Left cardiac atrium (tissue), 4 donors: Measurements from ENCODE around the gene HOMER2. TPM values are rescaled to one million over a fixed set of nuclear protein-coding genes. Genes with fewer than 3 reads are reported as not detected.

Experiments used
- ATAC-seq, 2 donors: fragments of 200-7000 bp; cut with Tn5 transposase; one replicate each; pipeline ENCODE4 v1.9.1; 2020; ENCODE audit warnings: mild to moderate bottlenecking in 2 of 2, moderate library complexity in 2 of 2
- DNase-seq: peaks from one replicate; pipeline ENCODE4 v3.0.0-alpha.2; 2020
- intact Hi-C, 2 donors: fragments of 100-400 bp; cut with DNase I; formaldehyde crosslinking; loops; one replicate each; pipeline versions ENCODE4 v1.14.1 to v1.15.1; 2022 to 2023
- total RNA-seq, 2 donors: library from RNA; stranded (reverse); fragmentation: NEBNext Ultra II Directional; extraction: Animal tissue kit (Norgen Biotek cat#: 25700); gene quantifications; one replicate each; pipeline ENCODE4 v1.2.1, GENCODE V29; 2021
- donor health status: DM: no; HTN: yes; CAD: no.
- donor health status: DM: no; HTN: yes; CAD: no; lungs with severe emphysema.
- donor health status: DM: yes; HTN: yes; CAD: no.
- donor health status: Dilated cardiomyopathy.

Gene HOMER2
- total RNA-seq, 2 donors from 2014 or later = 12.6 to 19.2 TPM

DNA sequence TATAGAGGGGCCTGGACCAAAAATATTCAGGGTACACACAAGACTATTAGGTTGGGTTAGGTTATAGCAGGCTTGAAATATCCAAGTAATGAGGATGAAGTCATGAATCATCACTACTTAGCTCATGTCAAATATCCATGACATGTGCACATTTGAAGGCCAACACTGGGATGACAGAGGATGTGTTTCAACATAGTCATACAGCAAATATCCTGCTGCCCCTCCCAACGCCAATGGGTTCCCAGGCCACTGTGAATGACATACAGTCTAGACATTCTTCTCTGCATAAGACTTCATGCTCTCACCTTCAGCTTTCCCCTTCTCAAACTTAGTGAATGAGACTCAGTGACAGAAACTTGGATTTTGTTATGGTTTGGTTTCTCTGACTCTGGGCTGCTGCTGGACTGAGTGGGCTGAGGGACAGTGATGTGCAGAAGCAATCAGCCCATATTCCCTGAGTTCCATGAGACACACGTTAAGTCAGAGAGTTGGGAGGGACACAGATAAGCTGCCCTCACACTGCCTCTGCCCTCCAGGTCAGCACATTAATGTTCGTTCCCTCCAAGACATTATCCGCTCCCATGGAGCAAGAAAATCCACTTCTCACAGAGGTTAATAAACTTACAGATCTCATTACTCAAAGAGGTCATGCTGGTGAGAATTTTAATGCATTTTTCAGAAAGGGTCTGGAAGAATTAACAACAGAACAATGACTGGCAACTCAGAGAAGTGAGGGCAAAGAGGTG, 15.4 kb downstream of the HOMER2 start:
- intact Hi-C loops = no loop called here
- ATAC-seq = no peak
- DNase-seq = no peak

- ATAC-seq (no peak), DNase-seq (no peak)
- intact Hi-C loops = no loop called here
These were observed 17.1 kb downstream of the HOMER2 start for GRCh38 chr15:82935382-82935781.

DNA sequence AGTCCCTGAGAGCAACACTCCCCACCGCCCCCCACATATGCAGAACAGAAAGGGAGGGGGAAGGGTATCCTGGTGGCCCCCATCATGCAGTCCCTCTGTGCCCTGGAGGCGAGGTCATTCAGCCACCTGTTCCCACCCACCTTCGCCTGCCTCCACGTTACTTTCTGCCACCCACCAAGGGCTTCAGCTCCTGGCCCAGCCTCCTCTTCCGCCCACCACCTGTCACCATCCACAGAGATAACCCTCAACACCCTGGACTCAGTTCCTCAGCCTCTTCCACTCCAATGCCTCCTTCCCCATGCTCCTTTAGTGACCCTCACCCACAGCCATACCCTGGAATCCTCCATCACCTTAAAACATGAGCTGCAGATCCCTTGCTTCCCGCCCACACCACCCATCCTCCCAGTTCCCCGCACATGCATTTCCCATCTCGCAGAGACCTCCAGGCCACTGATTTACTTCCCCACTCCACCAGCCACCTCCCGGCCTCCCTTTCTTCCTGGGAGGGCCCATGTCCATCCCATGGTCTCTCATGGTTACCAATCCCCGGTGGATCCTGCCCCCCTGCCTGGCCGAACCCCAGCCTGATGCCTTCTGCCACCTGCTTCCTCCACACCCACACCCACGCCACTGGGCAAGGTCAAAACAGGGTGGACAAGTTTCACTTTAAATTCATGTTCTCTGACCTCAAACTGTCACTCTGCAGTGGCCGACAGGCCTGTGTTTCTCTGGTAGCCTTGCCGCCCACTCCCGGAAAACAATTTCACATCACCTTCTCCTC, 18.2 kb downstream of the HOMER2 start:
- no peak for ATAC-seq
- intact Hi-C loops = no loop called here
- no peak for DNase-seq

DNA sequence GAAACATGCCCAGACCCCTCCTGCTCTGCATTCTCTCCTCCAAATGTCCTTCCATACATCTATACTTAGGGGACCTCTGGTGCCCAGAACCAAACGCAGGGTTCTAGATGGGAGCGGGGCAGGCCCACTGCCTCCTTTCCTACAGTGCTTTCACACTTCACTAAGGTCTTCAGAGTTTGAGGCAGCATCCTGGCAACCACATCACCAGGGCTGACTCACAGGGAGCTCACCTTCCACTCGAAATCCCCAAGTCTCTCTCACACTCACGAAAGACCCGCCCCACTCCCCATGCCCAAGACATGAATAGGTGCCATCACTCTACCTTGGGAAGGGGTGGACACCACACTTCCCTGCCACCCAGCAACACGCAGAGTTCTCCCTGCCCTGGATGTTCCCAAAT, 18.9 kb downstream of the HOMER2 start:
- ATAC-seq (no peak), DNase-seq (no peak)
- intact Hi-C loops = no loop called here

- ATAC-seq = no peak
These were observed 21.3 kb downstream of the HOMER2 start for GRCh38 chr15:82931221-82931620.

GRCh38 chr15:82930461-82930860, 22.1 kb downstream of the HOMER2 start:
- ATAC-seq (no peak), DNase-seq (no peak)
- intact Hi-C loops = no loop called here

More at GRCh38 chr15:82931221-82931620, 21.3 kb downstream of the HOMER2 start:
- intact Hi-C loops = no loop called here
- no peak for DNase-seq

- no peak for DNase-seq
- intact Hi-C loops = no loop called here
- no peak for ATAC-seq
These were observed 23.8 kb downstream of the HOMER2 start for GRCh38 chr15:82928711-82929110.

DNA sequence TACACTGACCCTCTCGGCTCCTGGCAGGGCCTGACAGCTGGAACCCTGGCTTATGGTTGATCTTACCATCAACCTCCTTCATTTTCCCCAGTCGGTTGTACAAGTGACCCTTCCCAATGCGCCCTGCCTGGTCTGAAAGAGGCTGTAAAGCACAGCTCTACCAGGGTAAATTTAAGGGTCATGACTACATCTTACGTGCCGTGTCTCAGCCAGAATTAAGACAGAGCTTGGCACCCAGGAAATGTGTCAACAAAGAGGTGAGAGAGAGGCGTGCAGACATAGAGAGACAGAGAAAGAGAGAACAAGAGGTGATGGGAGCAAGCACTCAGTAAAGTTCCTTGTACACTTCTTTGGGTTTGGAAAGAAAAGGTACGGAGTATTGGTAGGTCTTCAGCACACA, 28.8 kb downstream of the HOMER2 start:
- no peak for ATAC-seq

DNA sequence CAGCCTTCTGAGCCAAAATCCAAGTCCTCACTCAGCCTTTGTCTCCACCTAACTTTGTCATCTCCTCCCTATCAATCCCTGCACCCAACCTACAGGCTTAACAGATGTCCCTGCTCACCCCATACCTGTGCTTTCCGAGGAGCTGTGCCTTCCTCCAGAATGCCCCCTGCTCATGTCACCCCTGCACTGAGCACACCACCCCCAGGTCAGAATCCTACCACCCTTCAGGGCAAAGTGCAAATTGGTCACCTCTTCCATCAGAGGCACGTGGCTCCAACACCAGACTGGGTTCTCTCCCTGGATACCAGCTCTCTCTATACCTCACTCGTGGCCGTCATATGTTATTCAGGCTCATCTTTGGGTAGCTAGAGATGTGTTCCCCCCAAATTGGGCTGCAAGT, 29.8 kb downstream of the HOMER2 start:
- ATAC-seq (no peak), DNase-seq (no peak)
- intact Hi-C loops = no loop called here

More for the DNA sequence above, 28.8 kb downstream of the HOMER2 start:
- no peak for DNase-seq
- intact Hi-C loops = no loop called here

DNA sequence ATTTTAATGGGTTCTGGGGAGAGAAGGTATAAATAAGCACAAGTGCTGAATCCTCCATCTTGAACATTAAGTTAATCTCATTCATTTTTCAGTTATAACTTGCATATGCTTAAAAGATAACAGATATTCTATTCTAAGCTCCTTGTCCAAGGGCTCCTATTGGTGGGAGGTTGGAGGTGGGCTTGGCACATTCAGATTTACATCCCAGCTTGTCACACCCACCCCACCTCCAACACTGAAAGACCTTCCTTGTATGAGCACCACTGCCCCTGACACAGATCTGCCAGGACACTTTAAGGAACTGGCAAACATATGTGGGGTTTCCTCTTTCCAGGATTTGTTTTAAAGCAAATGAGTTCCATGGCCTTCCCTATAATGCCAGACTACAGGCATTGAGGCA, 30.6 kb downstream of the HOMER2 start:
- DNase-seq (no peak), ATAC-seq (no peak)
- intact Hi-C loops = no loop called here

DNA sequence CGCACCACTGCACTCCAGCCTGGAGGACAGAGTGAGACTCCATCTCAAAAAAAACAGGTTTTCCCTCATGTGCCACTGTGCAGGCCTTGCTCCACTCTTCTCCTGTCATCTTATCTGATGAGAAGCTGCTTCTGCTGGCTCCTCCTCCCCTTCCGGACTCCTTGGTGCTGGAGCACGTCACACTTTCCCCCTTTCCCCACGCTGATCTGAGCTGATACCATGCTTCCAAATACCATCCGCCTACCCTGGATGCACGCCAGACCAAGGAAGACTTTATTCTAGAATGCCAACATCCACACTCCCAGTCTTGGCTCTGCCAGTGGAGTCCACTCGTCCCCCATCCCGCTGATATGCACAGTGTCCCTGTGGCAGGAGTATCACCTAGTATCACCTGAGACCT, 31.3 kb downstream of the HOMER2 start:
- intact Hi-C loops = no loop called here
- DNase-seq (no peak), ATAC-seq (no peak)

DNA sequence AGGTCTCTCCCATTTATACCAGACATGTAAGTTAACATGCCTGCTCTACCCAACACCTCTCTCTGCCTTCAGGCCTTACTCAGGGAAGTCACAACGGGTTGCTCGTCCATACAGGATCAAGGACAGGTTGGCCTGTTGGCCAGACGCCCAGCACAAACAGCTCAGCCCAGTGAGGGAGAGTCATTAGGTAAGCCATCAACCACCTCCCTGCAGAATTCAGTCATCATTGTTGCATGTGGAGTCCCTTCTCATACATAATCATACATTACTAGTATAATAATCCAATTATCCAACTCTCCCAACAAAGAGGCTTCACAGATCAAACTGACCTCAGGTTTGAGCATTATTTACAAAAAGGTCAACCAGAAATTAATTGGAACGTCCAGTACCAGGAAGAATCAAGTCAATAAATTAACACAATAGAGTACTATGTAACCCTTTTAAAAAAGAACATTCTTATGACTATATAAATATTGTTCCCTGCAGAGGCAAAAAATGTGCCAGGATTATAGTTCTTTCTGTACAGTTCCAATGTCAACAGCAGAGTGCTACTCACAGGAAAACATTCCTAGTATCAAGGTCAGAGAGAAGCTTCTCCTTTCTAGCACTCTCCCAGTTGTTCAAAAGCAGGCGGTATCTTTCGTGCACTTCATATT, 33.2 kb downstream of the HOMER2 start:
- DNase-seq = no peak
- intact Hi-C loops = no loop called here
- ATAC-seq = peak in 1 of 2 donors; percentile 37

DNA sequence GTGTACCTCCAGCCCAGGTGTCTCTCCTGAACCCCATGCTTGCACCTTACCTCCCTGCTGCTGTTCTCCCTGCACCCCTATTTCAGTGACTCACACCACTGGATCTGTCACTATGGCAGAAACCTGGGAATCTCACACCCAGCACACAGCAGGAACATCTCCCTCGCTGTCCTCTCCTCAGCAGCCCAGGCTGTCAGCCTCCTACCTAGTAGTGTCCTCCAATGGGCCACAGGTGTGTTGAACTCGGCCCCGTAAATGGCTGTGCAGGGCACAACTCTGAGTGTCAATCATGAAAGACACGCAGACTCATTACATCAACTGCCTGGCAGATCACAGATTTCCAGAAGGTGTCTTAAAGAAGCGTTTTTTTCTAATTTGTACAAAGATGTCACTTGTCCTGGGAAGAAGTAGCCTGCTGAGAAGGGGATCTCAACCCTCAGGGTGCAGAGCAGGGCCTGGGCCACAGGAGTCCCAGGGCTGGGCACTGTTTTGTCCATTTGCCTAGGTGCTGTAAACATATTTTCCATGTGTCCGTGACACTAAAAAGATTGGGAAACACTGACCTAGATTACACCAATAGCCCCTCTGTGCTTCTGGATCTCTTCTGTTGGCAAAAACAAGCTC, 33.8 kb downstream of the HOMER2 start:
- intact Hi-C loops = no loop called here
- ATAC-seq (no peak), DNase-seq (no peak)

DNA sequence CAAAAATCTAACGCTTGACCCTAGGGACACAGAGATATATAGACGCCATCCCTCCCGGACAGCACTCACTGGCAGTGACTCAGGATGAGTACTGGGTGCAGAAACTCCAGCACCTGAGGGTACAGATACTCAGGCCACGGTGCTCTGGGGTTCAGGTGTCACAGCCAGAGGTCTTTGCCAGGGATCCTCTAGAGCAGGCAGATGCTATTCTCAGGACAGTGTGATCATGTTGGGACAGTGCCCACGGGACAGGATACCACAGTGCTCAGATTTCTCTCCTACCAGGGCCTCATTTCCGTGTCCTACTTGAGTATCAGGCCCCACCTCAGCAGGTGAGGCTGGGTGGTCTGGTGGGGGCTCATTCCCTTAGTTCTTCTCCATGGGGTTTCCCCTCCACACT, 34.4 kb downstream of the HOMER2 start:
- intact Hi-C loops = no loop called here
- ATAC-seq (no peak), DNase-seq (no peak)

DNA sequence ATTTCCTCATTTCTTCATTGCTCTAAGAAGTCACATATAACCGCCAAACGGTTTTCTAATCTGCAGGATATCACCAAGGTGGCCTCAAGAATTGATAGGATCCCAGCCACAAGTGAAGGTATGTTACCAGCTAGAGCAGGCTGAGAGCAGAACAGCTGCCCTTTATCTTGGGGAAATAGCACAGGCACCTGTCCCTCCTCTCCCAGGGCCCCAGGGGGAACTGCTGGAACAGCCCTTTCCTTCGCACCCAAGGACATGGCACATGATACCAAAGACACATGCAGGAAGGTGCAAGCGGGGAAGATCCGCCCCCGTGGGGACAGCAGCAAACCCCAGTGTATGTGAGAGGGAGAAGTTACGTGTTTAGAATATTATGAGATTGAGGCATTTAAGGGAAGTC, 35.3 kb downstream of the HOMER2 start:
- ATAC-seq (no peak), DNase-seq (no peak)
- intact Hi-C loops = no loop called here

DNA sequence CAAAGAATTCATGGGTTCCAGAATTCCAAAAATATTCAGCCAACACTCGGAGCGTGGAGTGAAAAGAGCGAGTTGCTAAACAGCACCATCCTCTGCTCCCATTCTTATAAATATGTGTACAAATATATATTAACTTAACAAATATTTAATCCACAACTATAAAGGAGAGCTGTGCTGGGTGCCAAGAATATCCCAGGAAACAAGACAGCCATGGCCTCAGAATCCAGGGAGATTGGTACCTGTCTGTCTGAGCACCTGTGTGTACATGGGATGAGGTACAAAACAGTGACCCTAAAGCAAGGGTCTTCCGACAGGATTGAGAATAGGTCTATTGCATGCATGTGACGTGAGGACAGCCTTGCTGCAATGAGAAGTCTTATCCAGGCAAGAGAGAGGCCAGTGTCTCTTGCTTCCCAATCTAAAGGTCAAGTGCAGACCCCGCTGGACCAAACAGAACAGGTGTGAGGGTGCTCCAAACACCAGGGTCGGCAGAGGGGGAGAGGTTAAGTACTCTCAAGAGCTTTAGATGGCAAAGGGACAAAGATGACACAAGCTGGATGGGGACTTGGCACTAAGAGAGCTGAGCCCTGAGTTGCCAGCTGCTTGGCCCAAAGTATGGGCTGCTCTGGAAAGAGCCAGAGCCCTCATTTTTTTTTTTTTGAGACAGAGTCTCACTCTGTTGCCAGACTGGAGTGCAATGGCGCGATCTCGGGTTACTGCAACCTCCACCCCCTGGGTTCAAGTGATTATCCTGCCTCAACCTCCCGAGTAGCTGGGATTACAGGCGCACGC, 36.2 kb downstream of the HOMER2 start:
- DNase-seq (no peak), ATAC-seq (peak; percentile 30 to 34)
- intact Hi-C loops = no loop called here

DNA sequence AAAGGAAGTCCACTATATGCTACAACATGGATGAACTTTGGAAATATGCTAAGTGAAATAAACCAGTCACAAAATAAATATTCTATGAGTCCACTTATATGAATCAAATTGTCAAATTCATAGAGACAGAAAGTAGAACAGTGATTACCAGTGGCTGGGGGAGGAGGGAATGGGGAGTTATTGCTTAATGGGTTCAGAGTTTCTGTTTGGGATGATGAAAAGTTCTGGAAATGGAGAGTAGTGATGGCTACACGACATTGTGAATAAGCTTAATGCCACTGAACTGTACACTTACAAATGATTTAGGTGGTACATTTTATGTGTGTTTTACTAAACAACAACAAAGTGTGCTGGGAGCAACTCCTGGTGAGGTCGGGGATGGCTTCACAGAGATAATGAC, 38.1 kb downstream of the HOMER2 start:
- DNase-seq (no peak), ATAC-seq (no peak)
- intact Hi-C loops = no loop called here

DNA sequence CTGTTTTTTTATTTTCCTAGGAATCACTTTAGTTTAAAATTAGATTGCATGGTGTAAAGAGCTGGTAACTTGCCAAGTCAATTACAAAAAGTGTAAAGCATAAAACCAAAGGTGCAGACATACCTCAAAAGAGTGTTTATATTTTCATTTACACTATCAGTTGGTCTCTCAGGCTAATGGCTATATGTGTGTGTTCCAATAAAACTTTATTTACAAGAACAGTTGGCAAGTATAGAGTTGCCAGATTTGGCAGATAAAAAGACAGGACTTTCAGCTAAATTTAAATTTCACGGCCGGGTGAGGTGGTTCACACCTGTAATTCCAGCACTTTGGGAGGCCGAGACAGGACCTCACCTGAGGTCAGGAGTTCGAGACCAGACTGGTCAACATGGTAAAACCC, 41.1 kb downstream of the HOMER2 start:
- DNase-seq = no peak
- intact Hi-C loops = no loop called here
- ATAC-seq = no peak

DNA sequence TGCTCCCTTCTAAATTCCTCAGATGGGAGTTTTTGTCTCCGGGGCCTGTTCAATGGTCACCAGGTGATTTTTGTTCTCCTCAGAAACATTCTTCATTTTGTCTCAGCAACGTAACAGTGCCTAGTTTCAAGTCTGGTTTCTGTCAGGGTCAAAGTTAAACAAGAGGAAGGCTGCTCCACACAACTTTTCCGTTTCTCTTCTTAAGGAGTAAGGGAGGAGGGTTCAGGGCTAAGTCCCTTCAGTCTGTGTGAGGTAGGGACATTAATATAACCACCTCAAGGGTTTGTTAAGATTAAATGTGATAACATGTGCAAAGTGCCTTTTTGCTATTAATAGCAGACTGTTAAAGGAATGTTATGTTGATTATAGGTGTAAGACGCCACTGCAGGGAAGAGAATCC, 41.8 kb downstream of the HOMER2 start:
- DNase-seq = no peak
- ATAC-seq = no peak
- intact Hi-C loops = no loop called here
